SJSA1 (cell line): ENCODE data around the gene ITPR1. TPM values are rescaled to one million over a fixed set of nuclear protein-coding genes. Genes with fewer than 3 reads are reported as not detected.

Source experiments
- DNase-seq, 2 experiments: peaks; one replicate each; pipeline ENCODE4 v3.0.0-alpha.2; 2015 to 2020; ENCODE audit warnings: low spot score in 2 of 2, low read depth in 1 of 2
- H3K27ac ChIP-seq: fragments of 250-450 bp; sonication (Bioruptor Pico); 2 replicates; pipeline ENCODE4 v1.5.1; 2020; ENCODE audit warnings: mild to moderate bottlenecking, moderate library complexity
- H3K27me3 ChIP-seq: fragments of 250-450 bp; sonication (Bioruptor Pico); replicated peaks from 2 replicates; pipeline ENCODE4 v1.5.1; 2020; ENCODE audit warnings: mild to moderate bottlenecking, moderate library complexity
- H3K36me3 ChIP-seq: fragments of 250-450 bp; sonication (Bioruptor Pico); 2 replicates; pipeline ENCODE4 v1.5.1; 2020; ENCODE audit warnings: mild to moderate bottlenecking
- H3K4me1 ChIP-seq: fragments of 250-450 bp; sonication (Bioruptor Pico); replicated peaks from 2 replicates; pipeline ENCODE4 v1.6.1; 2021; ENCODE audit warnings: mild to moderate bottlenecking
- H3K4me3 ChIP-seq: fragments of 250-450 bp; sonication (Bioruptor Pico); 2 replicates; pipeline ENCODE4 v1.5.1; 2020; ENCODE audit warnings: mild to moderate bottlenecking
- H3K9me3 ChIP-seq: fragments of 250-450 bp; sonication (Bioruptor Pico); replicated peaks from 2 replicates; pipeline ENCODE4 v1.5.1; 2020; ENCODE audit warnings: mild to moderate bottlenecking
- total RNA-seq: library from RNA; depleted of rRNA; stranded (reverse); fragments of >200 nt; shearing (Covaris generic); gene quantifications from 2 replicates; pipeline ENCODE4 v1.2.3, GENCODE V29; 2014

ITPR1 gene
- total RNA-seq, 1 experiment from 2014 or later, result 9.7 TPM

- no peak for DNase-seq
- H3K9me3 ChIP-seq, result no peaks in the 10 kb centered on the region
- no peaks in the 10 kb centered on the region for H3K27me3 ChIP-seq
- no peaks in the 10 kb centered on the region for H3K36me3 ChIP-seq
- H3K27ac ChIP-seq, result no peak overlapping the region
- H3K4me1 ChIP-seq, result 0 out of 2 replicates have a peak, but pooled peaks cover 3% of the 10 kb centered on the region
- no peak overlapping the region for H3K4me3 ChIP-seq
These were observed 236.2 kb downstream of the ITPR1 start for GRCh38 chr3:4729061-4729973.

GRCh38 chr3:4730719-4731118 lies 237.6 kb downstream of the ITPR1 start:
- H3K9me3 ChIP-seq, result no peaks in the 10 kb centered on the region
- no peak for DNase-seq
- H3K27ac ChIP-seq, result no peak overlapping the region
- H3K4me1 ChIP-seq, result 0 out of 2 replicates have a peak, but pooled peaks cover 3% of the 10 kb centered on the region
- no peaks in the 10 kb centered on the region for H3K36me3 ChIP-seq
- no peaks in the 10 kb centered on the region for H3K27me3 ChIP-seq
- H3K4me3 ChIP-seq, result no peak overlapping the region

- Histone ChIP-seq H3K4me1 (0 out of 2 replicates have a peak, but pooled peaks cover under 1% of the 10 kb centered on the region), H3K36me3 (no peaks in the 10 kb centered on the region), H3K4me3 (no peak overlapping the region), H3K27ac (no peak overlapping the region), H3K27me3 (no peaks in the 10 kb centered on the region), H3K9me3 (no peaks in the 10 kb centered on the region)
- DNase-seq, result no peak
These were observed 238.5 kb downstream of the ITPR1 start for GRCh38 chr3:4731543-4732111.

DNA sequence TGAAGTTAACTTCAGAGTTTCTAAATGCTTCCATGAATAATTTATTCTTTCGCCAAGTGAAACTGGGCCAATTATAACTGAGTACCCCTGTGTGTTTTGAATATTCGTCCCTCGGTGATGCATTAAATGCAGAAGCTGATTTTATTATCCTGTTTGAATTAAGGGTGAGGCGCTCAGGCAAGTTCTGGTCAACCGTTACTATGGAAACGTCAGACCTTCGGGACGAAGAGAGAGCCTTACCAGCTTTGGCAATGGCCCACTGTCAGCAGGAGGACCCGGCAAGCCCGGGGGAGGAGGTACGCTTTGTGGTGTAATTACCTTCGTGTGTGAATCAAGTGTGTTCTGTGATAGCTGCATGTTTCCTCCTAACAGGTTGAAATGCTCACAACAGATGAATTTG lies 239.8 kb downstream of the ITPR1 start:
- Histone ChIP-seq H3K4me1 (no peaks in the 10 kb centered on the region), H3K27ac (no peak overlapping the region), H3K36me3 (no peaks in the 10 kb centered on the region), H3K4me3 (no peak overlapping the region), H3K9me3 (no peaks in the 10 kb centered on the region), H3K27me3 (no peaks in the 10 kb centered on the region)
- no peak for DNase-seq

DNA sequence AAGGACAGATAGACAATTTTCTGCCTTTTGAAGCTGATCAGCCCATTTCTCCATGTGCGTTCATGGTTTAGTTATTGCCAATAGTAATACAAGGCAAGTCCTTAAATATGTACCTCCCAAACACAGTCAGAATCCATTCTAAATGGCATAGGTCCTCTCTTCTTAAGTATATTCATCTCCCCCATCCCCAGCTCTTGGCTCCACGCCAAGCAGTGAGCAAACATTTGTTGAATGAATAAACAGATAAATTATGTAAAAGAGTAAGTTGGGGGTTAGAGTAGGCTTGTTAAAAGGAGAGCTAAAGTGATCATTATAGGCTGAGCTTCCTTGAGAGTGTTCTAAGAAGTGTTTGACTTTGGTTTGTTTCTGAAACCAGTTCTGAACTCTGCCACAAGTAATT lies 241.3 kb downstream of the ITPR1 start:
- no peak overlapping the region for H3K4me3 ChIP-seq
- H3K9me3 ChIP-seq, result no peaks in the 10 kb centered on the region
- no peaks in the 10 kb centered on the region for H3K36me3 ChIP-seq
- H3K27ac ChIP-seq, result no peak overlapping the region
- DNase-seq, result no peak
- no peaks in the 10 kb centered on the region for H3K27me3 ChIP-seq
- no peaks in the 10 kb centered on the region for H3K4me1 ChIP-seq

DNA sequence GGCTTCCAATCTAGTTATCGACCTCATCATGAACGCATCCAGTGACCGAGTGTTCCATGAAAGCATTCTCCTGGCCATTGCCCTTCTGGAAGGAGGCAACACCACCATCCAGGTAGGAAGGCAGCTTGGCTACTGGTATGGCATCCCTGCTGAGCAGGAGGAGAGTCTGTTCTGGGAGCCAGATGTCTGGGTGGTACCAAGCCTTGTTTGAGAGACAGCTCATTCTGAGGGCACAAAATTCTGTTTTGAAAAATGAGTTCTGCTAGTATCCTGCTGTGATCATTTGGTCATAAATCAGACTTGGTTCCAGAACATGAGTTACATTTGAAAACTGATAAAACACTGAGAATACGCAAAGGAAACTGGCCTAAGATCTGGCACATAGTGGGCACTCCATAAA lies 242.1 kb downstream of the ITPR1 start:
- no peak for DNase-seq
- Histone ChIP-seq H3K9me3 (no peaks in the 10 kb centered on the region), H3K4me3 (no peak overlapping the region)

GRCh38 chr3:4736284-4736861 lies 243.2 kb downstream of the ITPR1 start:
- Histone ChIP-seq H3K4me1 (peaks cover 3% of the 10 kb centered on the region), H3K27ac (no peak overlapping the region), H3K27me3 (no peaks in the 10 kb centered on the region), H3K4me3 (no peak overlapping the region), H3K9me3 (no peaks in the 10 kb centered on the region), H3K36me3 (no peaks in the 10 kb centered on the region)
- no peak for DNase-seq

More for the DNA sequence above, 242.1 kb downstream of the ITPR1 start:
- Histone ChIP-seq H3K27me3 (no peaks in the 10 kb centered on the region), H3K27ac (no peak overlapping the region), H3K4me1 (no peaks in the 10 kb centered on the region), H3K36me3 (no peaks in the 10 kb centered on the region)

- no peaks in the 10 kb centered on the region for H3K27me3 ChIP-seq
These were observed 245.7 kb downstream of the ITPR1 start for GRCh38 chr3:4738737-4739274.

DNA sequence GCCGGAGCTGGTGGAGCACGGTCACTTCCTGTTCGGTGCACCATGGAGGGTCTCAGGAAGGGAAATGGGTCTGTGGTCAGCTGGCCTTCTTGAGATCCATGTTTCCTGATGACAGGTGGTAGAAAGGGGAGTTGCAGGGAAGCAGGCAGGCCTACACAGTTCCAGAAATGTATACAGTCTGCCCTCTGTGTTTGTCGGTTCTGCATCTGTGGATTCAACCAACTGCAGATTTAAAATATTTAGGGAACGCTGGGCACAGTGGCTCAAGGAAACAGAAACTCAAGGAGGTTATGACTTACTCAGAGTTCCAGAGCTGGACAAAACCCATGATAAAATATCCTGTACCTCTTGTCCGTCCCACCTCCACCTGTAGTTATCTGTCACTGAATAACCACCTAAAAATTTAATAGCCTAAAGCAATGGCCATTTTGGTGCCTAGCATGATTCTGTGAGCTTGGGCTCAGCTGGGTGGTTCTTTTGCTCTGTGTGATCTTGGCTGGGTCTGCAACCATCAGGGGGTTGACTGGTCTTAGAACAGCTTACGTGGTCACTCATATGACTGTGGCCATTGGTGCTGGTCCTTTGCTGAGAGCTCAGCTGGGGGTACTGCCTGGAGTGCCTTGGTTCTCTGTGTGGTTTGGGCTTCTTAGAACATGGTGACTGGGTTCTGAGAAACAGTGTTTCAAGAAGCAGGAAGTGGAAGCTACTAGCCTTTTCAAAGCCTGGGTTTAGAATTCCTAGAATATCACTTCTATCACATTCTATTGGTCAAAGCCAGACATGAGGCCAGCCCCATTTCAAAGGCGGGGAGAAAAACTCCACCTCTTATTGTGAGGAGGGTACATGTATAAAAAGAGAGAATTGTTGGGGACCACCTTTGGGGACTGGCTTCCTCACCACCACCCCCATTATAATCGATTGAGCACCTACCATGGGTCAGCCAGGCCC lies 246.4 kb downstream of the ITPR1 start:
- Histone ChIP-seq H3K27me3 (no peaks in the 10 kb centered on the region), H3K27ac (no peak overlapping the region), H3K4me3 (no peak overlapping the region), H3K4me1 (peaks cover 28% of the 10 kb centered on the region), H3K36me3 (no peaks in the 10 kb centered on the region), H3K9me3 (no peaks in the 10 kb centered on the region)
- DNase-seq, result no peak

More at GRCh38 chr3:4738737-4739274, 245.7 kb downstream of the ITPR1 start:
- H3K27ac ChIP-seq, result no peak overlapping the region
- no peaks in the 10 kb centered on the region for H3K36me3 ChIP-seq
- peaks cover 22% of the 10 kb centered on the region for H3K4me1 ChIP-seq
- no peaks in the 10 kb centered on the region for H3K9me3 ChIP-seq
- no peak for DNase-seq
- no peak overlapping the region for H3K4me3 ChIP-seq

DNA sequence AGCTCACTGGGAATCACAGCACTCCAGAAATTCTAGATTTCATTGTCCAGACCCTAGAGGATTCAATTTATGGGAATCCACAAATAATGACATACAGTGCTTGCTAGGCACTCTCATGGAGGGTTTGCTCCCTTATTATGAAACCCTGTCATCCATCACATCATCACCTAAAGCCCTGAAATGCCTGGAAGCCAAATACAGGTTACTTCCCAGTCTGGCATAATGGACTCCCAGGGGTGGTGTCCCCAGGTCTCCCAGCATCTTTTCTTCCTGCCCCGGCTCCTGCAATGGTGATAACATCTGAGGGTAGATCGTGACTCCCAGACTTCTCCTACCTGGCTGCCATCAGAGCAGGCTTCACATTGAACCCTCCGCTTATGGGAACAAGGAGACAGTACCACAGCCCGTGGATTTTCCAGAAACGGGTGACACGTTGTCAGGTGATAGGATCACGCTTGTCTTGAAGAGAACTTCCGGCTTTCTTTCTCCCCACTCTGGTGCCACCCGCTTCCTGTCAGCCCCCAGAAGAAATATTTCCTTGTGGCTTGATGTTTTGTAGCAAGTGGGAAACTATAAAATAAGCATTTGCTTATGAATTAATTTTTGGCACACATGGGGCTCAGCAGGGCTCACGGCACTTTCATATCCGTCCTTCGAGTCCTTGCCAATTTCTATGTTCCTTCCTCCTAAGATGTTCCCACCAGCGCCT lies 247.4 kb downstream of the ITPR1 start:
- H3K4me1 ChIP-seq, result peaks cover 36% of the 10 kb centered on the region
- H3K4me3 ChIP-seq, result no peak overlapping the region
- H3K27ac ChIP-seq, result no peak overlapping the region
- H3K27me3 ChIP-seq, result no peaks in the 10 kb centered on the region
- no peaks in the 10 kb centered on the region for H3K9me3 ChIP-seq
- DNase-seq, result no peak
- H3K36me3 ChIP-seq, result no peaks in the 10 kb centered on the region

DNA sequence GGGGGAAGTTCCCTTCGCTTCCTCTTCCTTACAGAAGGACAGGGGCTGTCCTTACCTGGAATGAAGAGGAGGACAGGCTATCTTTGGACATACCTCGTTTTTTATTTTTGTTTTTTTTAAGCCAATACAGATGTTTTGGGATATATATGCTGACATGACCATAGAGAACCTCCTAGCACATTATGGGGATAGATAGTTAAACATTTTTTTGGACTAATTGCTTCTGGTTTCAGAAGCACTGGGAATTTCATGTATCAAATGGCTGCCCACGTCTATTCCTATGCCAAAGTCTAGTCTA lies 247.9 kb downstream of the ITPR1 start:
- H3K27me3 ChIP-seq, result no peaks in the 10 kb centered on the region
- DNase-seq, result no peak
- H3K27ac ChIP-seq, result no peak overlapping the region
- no peaks in the 10 kb centered on the region for H3K9me3 ChIP-seq
- no peak overlapping the region for H3K4me3 ChIP-seq
- peaks cover 41% of the 10 kb centered on the region for H3K4me1 ChIP-seq
- H3K36me3 ChIP-seq, result no peaks in the 10 kb centered on the region

- peak; percentile 74 to 90 for DNase-seq
- Histone ChIP-seq H3K4me3 (no peak overlapping the region), H3K27ac (peak overlapping the region; percentile 17; the same call in 1 of the 2 replicates), H3K4me1 (peaks cover 47% of the 10 kb centered on the region), H3K9me3 (no peaks in the 10 kb centered on the region), H3K36me3 (no peaks in the 10 kb centered on the region), H3K27me3 (no peaks in the 10 kb centered on the region)
These were observed 248.5 kb downstream of the ITPR1 start for GRCh38 chr3:4741404-4742307.
